Measurements from ENCODE around the gene LMAN1. TPM values are rescaled to one million over a fixed set of nuclear protein-coding genes. Genes with fewer than 3 reads are reported as not detected.

The LMAN1 gene
- total RNA-seq, 1 donor: 268 TPM

GRCh38 chr18:59380706-59381105 is 21.6 kb upstream of the LMAN1 start:
- no peak overlapping the region for H3K4me3 ChIP-seq (ENCODE audit: low read depth, low read length)
- no peak for DNase-seq (ENCODE audit: low read depth)
- TF ChIP-seq CTCF (IDR thresholded peaks at IDR 0.05; ENCODE audit: insufficient read depth, low read depth, low read length): no peak

- no peak overlapping the region for H3K4me3 ChIP-seq (ENCODE audit: low read depth, low read length)
- DNase-seq (ENCODE audit: low read depth): peak; percentile 49
Observed at GRCh38 chr18:59379772-59380522, 20.9 kb upstream of the LMAN1 start.

DNA sequence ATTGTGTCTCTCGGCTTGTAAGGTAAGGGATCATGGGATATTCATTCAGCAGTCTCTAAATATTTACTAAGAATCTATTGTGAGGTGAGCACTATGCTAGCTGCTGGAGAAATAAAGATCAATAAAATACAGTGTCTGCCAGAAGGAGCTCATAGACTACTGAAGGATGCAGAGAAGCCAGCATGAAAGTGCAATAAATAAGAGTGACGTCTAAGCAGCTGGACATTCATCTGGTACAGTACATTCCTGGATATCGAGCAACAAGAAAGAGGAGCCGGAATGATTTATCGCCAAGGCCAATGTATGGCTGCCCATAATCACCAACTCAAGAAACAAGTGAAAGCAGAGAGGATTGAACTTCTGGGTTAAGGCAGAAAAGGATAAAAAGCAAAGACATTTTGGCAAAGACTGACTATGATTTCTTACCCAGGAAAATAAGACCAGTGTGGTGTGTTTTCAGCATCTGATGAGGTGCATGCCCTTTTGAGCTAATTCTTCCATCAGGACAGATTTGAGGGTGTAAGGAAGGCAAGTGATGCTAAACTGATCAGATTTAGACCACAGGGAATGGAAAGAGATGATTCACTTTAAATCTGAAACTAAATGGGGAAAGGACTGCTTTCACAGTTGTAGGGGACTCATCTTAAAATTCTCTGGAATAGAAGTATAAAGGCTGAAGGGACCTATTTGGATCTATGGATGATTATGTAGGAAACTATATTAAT is 18.7 kb upstream of the LMAN1 start:
- no peak overlapping the region for H3K4me3 ChIP-seq (ENCODE audit: low read depth, low read length)
- no peak for DNase-seq (ENCODE audit: low read depth)
- TF ChIP-seq CTCF (IDR thresholded peaks at IDR 0.05; ENCODE audit: insufficient read depth, low read depth, low read length): no peak

More at GRCh38 chr18:59379772-59380522, 20.9 kb upstream of the LMAN1 start:
- no peak for TF ChIP-seq CTCF (IDR thresholded peaks at IDR 0.05; ENCODE audit: insufficient read depth, low read depth, low read length)

GRCh38 chr18:59376351-59376935 is 17.4 kb upstream of the LMAN1 start:
- DNase-seq (ENCODE audit: low read depth): no peak
- no peak overlapping the region for H3K4me3 ChIP-seq (ENCODE audit: low read depth, low read length)
- TF ChIP-seq CTCF (IDR thresholded peaks at IDR 0.05; ENCODE audit: insufficient read depth, low read depth, low read length): no peak

DNA sequence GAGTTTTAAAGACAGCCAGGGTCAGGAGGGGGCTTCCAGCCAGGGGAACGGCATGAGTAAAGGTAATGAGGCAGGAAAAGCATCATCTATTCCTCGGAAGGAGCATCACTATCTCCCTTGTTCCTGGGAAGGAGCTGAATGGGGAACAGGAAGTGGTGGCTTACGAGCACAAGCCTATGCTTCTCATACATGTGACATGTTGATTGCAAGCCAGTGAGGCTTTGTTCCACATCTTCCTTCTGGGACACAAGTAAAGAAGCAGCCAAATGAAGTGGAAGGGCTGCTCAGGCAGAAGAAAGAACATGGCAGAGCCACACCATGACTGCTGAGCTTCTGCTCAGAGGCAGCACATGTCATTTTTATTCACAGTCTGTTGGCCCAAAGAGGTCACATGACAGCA is 15.1 kb upstream of the LMAN1 start:
- TF ChIP-seq CTCF (IDR thresholded peaks at IDR 0.05; ENCODE audit: insufficient read depth, low read depth, low read length): no peak
- no peak overlapping the region for H3K4me3 ChIP-seq (ENCODE audit: low read depth, low read length)
- DNase-seq (ENCODE audit: low read depth): no peak

DNA sequence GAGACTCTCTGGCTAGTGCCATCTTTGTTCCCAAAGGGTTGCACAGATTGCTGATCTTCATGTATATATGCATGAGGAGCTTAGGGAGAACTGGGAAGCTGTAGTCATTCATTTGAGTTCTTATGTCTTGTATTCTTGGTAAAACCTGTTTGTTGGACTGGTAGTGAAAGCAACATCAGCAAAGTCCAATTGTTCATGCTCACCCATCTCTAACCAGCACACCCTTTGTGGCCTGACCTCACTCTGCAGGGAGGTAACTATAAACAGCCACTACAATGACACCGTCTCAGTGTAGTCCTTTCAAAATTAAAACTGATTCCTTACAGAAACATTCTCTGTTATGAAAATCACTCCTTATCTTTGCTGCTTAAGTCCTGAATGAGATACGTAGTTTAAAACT is 13.9 kb upstream of the LMAN1 start:
- no peak for TF ChIP-seq CTCF (IDR thresholded peaks at IDR 0.05; ENCODE audit: insufficient read depth, low read depth, low read length)
- DNase-seq (ENCODE audit: low read depth): no peak
- no peak overlapping the region for H3K4me3 ChIP-seq (ENCODE audit: low read depth, low read length)

Measured in fibroblast of villous mesenchyme (primary cell).